ENCODE data around the gene UMOD.
"Not testable (repeated sequence)": the region's sequence is repeated elsewhere in the genome, so short reads cannot be mapped to it uniquely, and the experiment has no call there.

UMOD gene

DNA sequence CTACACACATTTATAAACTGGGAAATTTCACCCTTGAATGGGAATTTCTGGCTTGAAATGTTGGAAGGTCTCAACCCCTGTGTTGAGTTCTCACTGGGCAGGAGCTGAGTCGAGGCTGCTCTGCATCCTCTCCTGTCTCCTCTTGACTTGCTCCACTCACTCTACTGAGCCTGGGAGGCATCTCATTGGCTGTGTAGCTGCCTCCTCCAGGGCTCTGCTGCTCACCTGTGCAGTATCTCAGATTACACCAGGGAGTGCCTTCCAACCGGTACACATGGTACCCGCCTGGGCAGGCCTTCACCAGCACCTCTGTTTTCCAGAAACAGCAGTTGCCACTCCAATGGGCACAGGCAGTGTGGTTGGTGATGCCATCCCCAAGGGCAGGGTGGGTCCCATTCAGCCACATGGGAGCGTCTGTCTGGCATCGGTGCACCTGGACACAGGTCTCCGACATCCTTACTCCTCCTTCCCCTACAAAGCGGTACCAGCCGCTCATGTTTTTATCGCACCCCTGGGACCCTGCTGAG lies 28.9 kb downstream of the UMOD start:
- H3K4me3 ChIP-seq (ENCODE audit: low read depth, low read length): no peak overlapping the region
- peaks cover 55% of the 10 kb centered on the region for H3K27me3 ChIP-seq (ENCODE audit: insufficient read depth, low read depth, severe bottlenecking)
- TF ChIP-seq, protein P1, sequence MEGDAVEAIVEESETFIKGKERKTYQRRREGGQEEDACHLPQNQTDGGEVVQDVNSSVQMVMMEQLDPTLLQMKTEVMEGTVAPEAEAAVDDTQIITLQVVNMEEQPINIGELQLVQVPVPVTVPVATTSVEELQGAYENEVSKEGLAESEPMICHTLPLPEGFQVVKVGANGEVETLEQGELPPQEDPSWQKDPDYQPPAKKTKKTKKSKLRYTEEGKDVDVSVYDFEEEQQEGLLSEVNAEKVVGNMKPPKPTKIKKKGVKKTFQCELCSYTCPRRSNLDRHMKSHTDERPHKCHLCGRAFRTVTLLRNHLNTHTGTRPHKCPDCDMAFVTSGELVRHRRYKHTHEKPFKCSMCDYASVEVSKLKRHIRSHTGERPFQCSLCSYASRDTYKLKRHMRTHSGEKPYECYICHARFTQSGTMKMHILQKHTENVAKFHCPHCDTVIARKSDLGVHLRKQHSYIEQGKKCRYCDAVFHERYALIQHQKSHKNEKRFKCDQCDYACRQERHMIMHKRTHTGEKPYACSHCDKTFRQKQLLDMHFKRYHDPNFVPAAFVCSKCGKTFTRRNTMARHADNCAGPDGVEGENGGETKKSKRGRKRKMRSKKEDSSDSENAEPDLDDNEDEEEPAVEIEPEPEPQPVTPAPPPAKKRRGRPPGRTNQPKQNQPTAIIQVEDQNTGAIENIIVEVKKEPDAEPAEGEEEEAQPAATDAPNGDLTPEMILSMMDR (IDR thresholded peaks at IDR 0.05; ENCODE audit: low read depth, low read length): no peak
- H3K36me3 ChIP-seq: no peaks in the 10 kb centered on the region
- DNase-seq: no peak
- no peaks in the 10 kb centered on the region for H3K9me3 ChIP-seq (ENCODE audit: severe bottlenecking)
- no peak overlapping the region for H3K27ac ChIP-seq

DNA sequence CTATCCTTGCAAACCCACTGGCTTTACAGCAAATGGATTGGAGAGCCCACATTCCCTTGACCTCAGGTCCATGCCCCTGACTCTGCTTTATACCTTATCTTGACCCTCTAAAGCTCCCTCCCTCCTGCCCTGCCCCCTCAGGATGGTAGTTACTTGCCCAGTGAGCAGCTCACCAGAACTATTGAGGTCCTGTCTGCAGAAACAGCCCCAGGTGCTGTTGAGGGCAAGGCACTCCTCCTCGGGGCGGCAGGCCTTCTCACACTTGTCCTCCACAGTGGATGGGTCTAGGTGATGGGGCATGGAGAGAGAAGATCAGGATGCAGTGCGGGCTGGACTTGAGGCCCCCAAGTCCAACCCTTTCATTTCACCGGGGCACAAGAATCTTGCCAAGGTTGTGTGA lies 29.8 kb downstream of the UMOD start:
- Histone ChIP-seq H3K4me3 (ENCODE audit: low read depth, low read length) (no peak overlapping the region), H3K9me3 (ENCODE audit: severe bottlenecking) (no peaks in the 10 kb centered on the region), H3K36me3 (no peaks in the 10 kb centered on the region), H3K27me3 (ENCODE audit: insufficient read depth, low read depth, severe bottlenecking) (peaks cover 62% of the 10 kb centered on the region), H3K27ac (no peak overlapping the region)
- TF ChIP-seq, protein P1 (IDR thresholded peaks at IDR 0.05; ENCODE audit: low read depth, low read length): no peak
- no peak for DNase-seq

DNA sequence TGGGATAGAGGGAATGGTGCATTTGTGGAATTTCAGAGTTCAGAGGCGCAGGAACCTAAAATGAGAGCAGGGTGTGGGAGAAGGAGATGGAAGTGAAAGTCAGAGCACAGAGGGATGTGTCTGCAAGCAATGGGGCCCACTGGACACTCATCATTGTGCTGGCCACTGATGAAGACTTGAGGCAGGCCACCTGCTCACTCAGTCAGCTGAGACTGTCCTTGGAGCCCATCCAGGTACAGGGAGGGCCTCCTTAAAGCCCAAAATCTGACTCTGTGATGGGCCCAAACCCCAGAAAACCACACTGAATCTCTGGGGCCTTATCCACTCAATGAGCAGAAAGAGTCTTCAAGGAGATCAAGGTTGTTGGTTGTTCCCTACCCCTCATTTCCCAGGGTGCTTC lies 30.8 kb downstream of the UMOD start:
- Histone ChIP-seq H3K36me3 (no peaks in the 10 kb centered on the region), H3K27me3 (ENCODE audit: insufficient read depth, low read depth, severe bottlenecking) (peaks cover 60% of the 10 kb centered on the region), H3K4me3 (ENCODE audit: low read depth, low read length) (no peak overlapping the region), H3K27ac (no peak overlapping the region), H3K9me3 (ENCODE audit: severe bottlenecking) (no peaks in the 10 kb centered on the region)
- DNase-seq: no peak
- TF ChIP-seq, protein P1 (IDR thresholded peaks at IDR 0.05; ENCODE audit: low read depth, low read length): no peak

DNA sequence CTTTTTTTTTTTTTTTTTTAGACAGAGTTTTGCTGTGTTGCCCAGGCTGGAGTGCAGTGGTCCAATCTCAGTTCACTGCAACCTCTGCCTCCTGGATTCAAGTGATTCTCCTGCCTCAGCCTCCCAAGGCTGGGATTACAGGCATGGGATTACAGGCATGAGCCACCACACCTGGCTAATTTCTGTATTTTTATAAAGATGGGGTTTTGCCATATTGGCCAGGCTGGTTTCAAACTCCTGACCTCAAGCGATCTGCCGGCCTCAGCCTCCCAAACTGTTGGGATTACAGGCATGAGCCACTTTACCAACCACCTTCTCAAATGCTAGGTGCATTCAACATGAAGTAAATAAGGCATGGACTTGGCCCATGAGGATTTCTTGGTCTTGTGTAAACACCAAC lies 31.5 kb downstream of the UMOD start:
- not testable (repeated sequence) for H3K36me3 ChIP-seq; H3K9me3 ChIP-seq (ENCODE audit: severe bottlenecking); H3K27ac ChIP-seq; H3K4me3 ChIP-seq (ENCODE audit: low read depth, low read length); DNase-seq
- peaks cover 61% of the 10 kb centered on the region for H3K27me3 ChIP-seq (ENCODE audit: insufficient read depth, low read depth, severe bottlenecking)

DNA sequence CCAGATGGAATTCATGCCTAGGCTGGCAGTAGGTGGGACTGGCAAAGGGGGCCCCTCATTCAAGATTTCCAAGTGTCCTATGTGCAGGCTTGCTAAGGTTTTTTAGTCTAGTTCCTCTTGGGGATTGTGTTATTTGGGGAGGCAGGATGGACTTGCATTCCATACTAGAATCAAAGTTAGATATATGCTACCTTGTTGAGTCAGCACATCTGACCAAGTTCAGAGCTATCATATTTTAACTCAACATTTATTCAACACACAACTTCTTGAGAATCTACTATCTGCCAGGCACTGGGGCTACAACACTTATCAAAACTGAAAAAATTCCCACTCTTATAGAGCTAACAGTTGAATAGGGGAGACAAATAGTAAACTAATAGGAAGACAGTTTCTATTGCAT lies 31.9 kb downstream of the UMOD start:
- no peaks in the 10 kb centered on the region for H3K9me3 ChIP-seq (ENCODE audit: severe bottlenecking)
- TF ChIP-seq, protein P1 (IDR thresholded peaks at IDR 0.05; ENCODE audit: low read depth, low read length): no peak
- DNase-seq: no peak
- H3K27ac ChIP-seq: no peak overlapping the region
- peaks cover 63% of the 10 kb centered on the region for H3K27me3 ChIP-seq (ENCODE audit: insufficient read depth, low read depth, severe bottlenecking)
- H3K4me3 ChIP-seq (ENCODE audit: low read depth, low read length): no peak overlapping the region
- H3K36me3 ChIP-seq: no peaks in the 10 kb centered on the region

DNA sequence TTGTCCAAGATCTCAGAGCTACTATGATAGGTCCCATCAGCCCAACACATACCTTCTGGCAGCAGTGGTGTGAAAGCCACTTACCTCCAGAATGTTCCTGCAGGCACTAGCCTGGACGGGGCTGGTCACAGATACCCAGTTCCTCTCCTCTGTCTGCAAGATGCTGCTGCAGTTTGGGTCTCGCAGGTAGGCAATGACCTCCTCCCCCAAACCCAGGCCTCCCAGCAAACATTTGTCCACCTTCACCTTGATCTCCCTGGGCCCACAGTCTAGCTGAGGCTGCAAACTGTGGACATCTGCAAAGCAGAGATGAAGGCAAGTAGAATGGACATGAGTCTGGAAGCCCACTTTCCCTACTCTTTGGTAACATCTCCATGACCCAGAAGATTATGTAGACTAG lies 32.3 kb downstream of the UMOD start:
- DNase-seq: no peak
- Histone ChIP-seq H3K4me3 (ENCODE audit: low read depth, low read length) (no peak overlapping the region), H3K27ac (no peak overlapping the region), H3K9me3 (ENCODE audit: severe bottlenecking) (no peaks in the 10 kb centered on the region), H3K27me3 (ENCODE audit: insufficient read depth, low read depth, severe bottlenecking) (peaks cover 64% of the 10 kb centered on the region), H3K36me3 (no peaks in the 10 kb centered on the region)
- TF ChIP-seq, protein P1 (IDR thresholded peaks at IDR 0.05; ENCODE audit: low read depth, low read length): no peak
